Neuronal stem cell (in vitro differentiated cells): ENCODE measurements around the gene GCNA.

ENCODE experiments used
- DNase-seq: peaks from one replicate; pipeline ENCODE4 v3.0.0-alpha.2; 2013; ENCODE audit warnings: low spot score
- H2AFZ ChIP-seq: one replicate; pipeline ENCODE4 v1.6.1; 2013; ENCODE audit warnings: mild to moderate bottlenecking, low read length, inconsistent platforms
- H2AK5ac ChIP-seq: 2 replicates; pipeline ENCODE4 v1.6.1; 2013; ENCODE audit warnings: low read depth, mild to moderate bottlenecking, inconsistent platforms, low read length, moderate library complexity, mixed read lengths
- H2BK120ac ChIP-seq: 2 replicates; pipeline ENCODE4 v1.6.1; 2013; ENCODE audit warnings: low read depth, mild to moderate bottlenecking, inconsistent platforms, low read length, moderate library complexity, mixed read lengths
- H2BK12ac ChIP-seq: one replicate; pipeline ENCODE4 v1.6.1; 2013; ENCODE audit warnings: low read length, inconsistent platforms
- H2BK15ac ChIP-seq: 2 replicates; pipeline ENCODE4 v1.6.1; 2013; ENCODE audit warnings: mild to moderate bottlenecking, low read length, inconsistent platforms, mixed read lengths
- H2BK5ac ChIP-seq: one replicate; pipeline ENCODE4 v1.6.1; 2013; ENCODE audit warnings: inconsistent platforms, mild to moderate bottlenecking, low read length, moderate library complexity
- H3K14ac ChIP-seq: one replicate; pipeline ENCODE4 v1.6.1; 2013; ENCODE audit warnings: low read length, inconsistent platforms
- H3K18ac ChIP-seq: 2 replicates; pipeline ENCODE4 v1.6.1; 2013; ENCODE audit warnings: low read length, inconsistent platforms
- H3K23ac ChIP-seq: 2 replicates; pipeline ENCODE4 v1.6.1; 2013; ENCODE audit warnings: low read depth, mild to moderate bottlenecking, mixed read lengths, low read length, inconsistent platforms; ENCODE audit not compliant: poor library complexity
- H3K27ac ChIP-seq: replicated peaks from 3 replicates; pipeline ENCODE4 v1.5.1; 2013; ENCODE audit warnings: low read length, inconsistent platforms
- H3K27me3 ChIP-seq, 3 experiments: 2 replicates each; pipeline ENCODE4 v1.6.1; 2013; ENCODE audit warnings: low read length in 3 of 3, mild to moderate bottlenecking in 2 of 3, inconsistent platforms in 1 of 3, low read depth in 1 of 3, mixed read lengths in 1 of 3, moderate library complexity in 1 of 3; ENCODE audit not compliant: control insufficient read depth in 3 of 3, insufficient read depth in 3 of 3
- H3K36me3 ChIP-seq, 2 donors: replicated peaks in 1 of 2; 2 replicates each; pipeline ENCODE4 v1.6.1; 2013; ENCODE audit warnings: low read length in 2 of 2; ENCODE audit not compliant: control insufficient read depth in 2 of 2, insufficient read depth in 2 of 2
- H3K4ac ChIP-seq: 2 replicates; pipeline ENCODE4 v1.6.1; 2013; ENCODE audit warnings: inconsistent platforms, mild to moderate bottlenecking, low read length, moderate library complexity
- H3K4me1 ChIP-seq, 2 donors: 1 replicate in 1 of 2; 2 replicates in 1 of 2; pipeline ENCODE4 v1.6.1; 2013; ENCODE audit warnings: low read length in 2 of 2, low read depth in 1 of 2; ENCODE audit not compliant: control insufficient read depth in 2 of 2, insufficient read depth in 1 of 2
- H3K4me2 ChIP-seq: one replicate; pipeline ENCODE4 v1.6.1; 2013; ENCODE audit warnings: mild to moderate bottlenecking, low read length, inconsistent platforms; ENCODE audit not compliant: insufficient read depth, poor library complexity, severe bottlenecking
- H3K4me3 ChIP-seq, 2 donors: 2 replicates each; pipeline ENCODE4 v1.5.1; 2013; ENCODE audit warnings: low read length in 2 of 2, mild to moderate bottlenecking in 2 of 2, inconsistent platforms in 1 of 2, moderate library complexity in 1 of 2
- H3K79me1 ChIP-seq: one replicate; pipeline ENCODE4 v1.6.1; 2013; ENCODE audit warnings: low read depth, mild to moderate bottlenecking, inconsistent platforms, low read length, moderate library complexity
- H3K9ac ChIP-seq: one replicate; pipeline ENCODE4 v1.6.1; 2013; ENCODE audit warnings: mild to moderate bottlenecking, low read depth, low read length, inconsistent platforms; ENCODE audit not compliant: poor library complexity
- H3K9me3 ChIP-seq, 2 donors: replicated peaks in 1 of 2; 2 replicates each; pipeline versions ENCODE3 to v1.6.1; 2013; ENCODE audit warnings: low read length in 2 of 2, mild to moderate bottlenecking in 2 of 2, inconsistent platforms in 1 of 2, low read depth in 1 of 2, mixed read lengths in 1 of 2, moderate library complexity in 1 of 2; ENCODE audit not compliant: control insufficient read depth in 2 of 2, insufficient read depth in 1 of 2
- H4K8ac ChIP-seq: one replicate; pipeline ENCODE4 v1.6.1; 2013; ENCODE audit warnings: low read depth, mild to moderate bottlenecking, inconsistent platforms, low read length, moderate library complexity
- H4K91ac ChIP-seq: one replicate; pipeline ENCODE4 v1.6.1; 2013; ENCODE audit warnings: low read length, low read depth, mild to moderate bottlenecking, inconsistent platforms; ENCODE audit not compliant: poor library complexity
- WGBS, 2 donors: extraction: QIAGEN DNeasy Blood & Tissue Kit; methylation state at CpG; one replicate each; pipeline ENCODE4 v1.1.7; 2013; ENCODE audit warnings: missing lambda C conversion rate in 2 of 2, mixed read lengths in 1 of 2; ENCODE audit not compliant: insufficient read length in 2 of 2, insufficient replicate concordance in 1 of 2; ENCODE audit errors: extremely low coverage in 2 of 2; 5-methylcytosine and 5-hydroxymethylcytosine counted together

The GCNA gene

GRCh38 chrX:71599965-71600364, 21.7 kb downstream of the GCNA start:
- Histone ChIP-seq H3K14ac (no peak overlapping the region), H3K27ac (no peak overlapping the region), H3K4me2 (no peak overlapping the region), H3K9me3 (peaks cover 0 to 8% of the 10 kb centered on the region in 2 donors), H3K9ac (no peak overlapping the region), H3K4me3 (no peak overlapping the region), H2BK15ac (no peak overlapping the region), H3K4me1 (no peaks in the 10 kb centered on the region), H2BK12ac (no peak overlapping the region), H3K4ac (no peak overlapping the region), H3K23ac (no peak overlapping the region), H2AFZ (no peak overlapping the region), H3K36me3 (peaks cover 8 to 21% of the 10 kb centered on the region in 2 donors), H2AK5ac (no peak overlapping the region), H4K8ac (no peak overlapping the region), H3K18ac (no peak overlapping the region), H4K91ac (no peak overlapping the region), H3K79me1 (no peaks in the 10 kb centered on the region), H2BK120ac (no peak overlapping the region), H3K27me3 (no peaks in the 10 kb centered on the region), H2BK5ac (no peak overlapping the region)
- no CpG with 5 or more reads among the region's 2 CpGs for WGBS, 2 donors
- DNase-seq, result no peak

GRCh38 chrX:71603618-71604017, 25.4 kb downstream of the GCNA start:
- Histone ChIP-seq H3K36me3 (peaks cover 15 to 30% of the 10 kb centered on the region in 2 donors), H3K27me3 (no peaks in the 10 kb centered on the region), H3K4me3 (no peak overlapping the region), H3K23ac (no peak overlapping the region), H2BK5ac (no peak overlapping the region), H2AFZ (no peak overlapping the region), H3K4me1 (no peaks in the 10 kb centered on the region), H3K14ac (no peak overlapping the region), H3K4me2 (no peak overlapping the region), H3K4ac (no peak overlapping the region), H2AK5ac (no peak overlapping the region), H4K91ac (no peak overlapping the region), H4K8ac (no peak overlapping the region), H3K79me1 (no peaks in the 10 kb centered on the region), H3K9me3 (peaks cover 0 to 8% of the 10 kb centered on the region in 2 donors), H3K27ac (no peak overlapping the region), H2BK15ac (no peak overlapping the region), H3K18ac (no peak overlapping the region), H2BK12ac (no peak overlapping the region), H3K9ac (no peak overlapping the region), H2BK120ac (no peak overlapping the region)
- DNase-seq, result no peak
- WGBS, 2 donors, result no CpG with 5 or more reads among the region's 33 CpGs

DNA sequence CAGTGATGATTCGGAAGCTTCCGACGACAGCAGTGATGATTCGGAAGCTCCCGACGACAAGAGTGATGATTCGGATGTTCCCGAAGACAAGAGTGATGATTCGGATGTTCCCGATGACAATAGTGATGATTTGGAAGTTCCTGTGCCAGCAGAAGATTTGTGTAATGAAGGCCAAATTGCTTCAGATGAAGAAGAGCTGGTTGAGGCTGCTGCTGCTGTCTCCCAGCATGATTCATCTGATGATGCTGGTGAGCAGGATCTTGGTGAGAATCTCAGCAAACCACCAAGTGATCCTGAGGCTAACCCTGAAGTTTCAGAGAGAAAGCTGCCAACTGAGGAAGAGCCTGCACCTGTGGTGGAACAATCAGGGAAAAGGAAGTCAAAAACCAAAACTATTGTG, 25.9 kb downstream of the GCNA start:
- Histone ChIP-seq H3K4me1 (no peaks in the 10 kb centered on the region), H3K27ac (no peak overlapping the region), H4K91ac (no peak overlapping the region), H2BK5ac (no peak overlapping the region), H3K4ac (no peak overlapping the region), H2BK12ac (no peak overlapping the region), H2AK5ac (no peak overlapping the region), H3K36me3 (peaks cover 16 to 35% of the 10 kb centered on the region in 2 donors), H3K9me3 (peaks cover 0 to 8% of the 10 kb centered on the region in 2 donors), H3K4me2 (no peak overlapping the region), H3K4me3 (no peak overlapping the region), H2BK120ac (no peak overlapping the region), H3K18ac (no peak overlapping the region), H3K14ac (no peak overlapping the region), H2BK15ac (no peak overlapping the region), H3K23ac (no peak overlapping the region), H3K79me1 (no peaks in the 10 kb centered on the region), H4K8ac (no peak overlapping the region), H3K27me3 (no peaks in the 10 kb centered on the region), H2AFZ (no peak overlapping the region), H3K9ac (no peak overlapping the region)
- WGBS, 2 donors, result no CpG with 5 or more reads among the region's 10 CpGs
- DNase-seq, result no peak

DNA sequence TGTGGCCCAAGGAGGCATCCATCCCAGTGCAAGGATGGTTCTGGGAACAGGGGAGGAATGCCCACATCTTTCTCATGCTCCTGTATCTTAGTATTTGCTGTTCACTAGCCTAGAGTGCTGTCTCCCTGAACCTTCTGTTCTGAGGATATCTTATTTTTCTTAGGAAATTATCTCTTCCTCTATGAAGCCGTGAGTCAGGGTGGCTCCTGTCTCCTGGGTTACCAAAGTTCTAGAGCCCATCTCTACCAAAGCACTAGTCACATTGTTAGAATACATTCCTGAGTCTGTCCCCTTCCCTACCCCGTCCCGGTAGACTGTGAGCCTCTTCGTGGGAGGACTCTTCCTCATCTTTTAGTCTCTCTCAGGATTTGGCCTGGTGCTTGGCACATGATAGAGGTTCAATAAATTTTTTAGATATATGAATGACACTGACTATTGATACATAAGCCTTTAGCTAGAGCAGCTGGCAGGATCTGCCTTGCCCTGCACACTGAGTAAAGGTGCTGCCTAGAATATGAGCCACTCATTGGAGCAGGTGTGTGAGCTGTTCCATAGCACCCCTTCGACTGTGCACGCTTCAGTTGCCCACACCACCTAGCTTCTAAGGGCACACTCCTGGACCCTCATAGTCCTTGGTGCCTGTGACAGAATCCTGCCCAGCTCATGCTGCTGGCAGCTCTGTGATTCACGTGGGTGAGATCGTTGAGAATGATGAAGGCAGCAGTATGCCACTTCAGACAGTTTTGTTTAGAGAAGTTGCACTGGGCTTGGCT, 26.7 kb downstream of the GCNA start:
- no peak overlapping the region for H3K18ac ChIP-seq
- peaks cover 0 to 8% of the 10 kb centered on the region in 2 donors for H3K9me3 ChIP-seq
- DNase-seq, result no peak
- H3K4ac ChIP-seq, result no peak overlapping the region
- peaks cover 18 to 43% of the 10 kb centered on the region in 2 donors for H3K36me3 ChIP-seq
- H3K23ac ChIP-seq, result no peak overlapping the region
- no peak overlapping the region for H3K27ac ChIP-seq
- H3K4me1 ChIP-seq, result no peaks in the 10 kb centered on the region
- H3K4me2 ChIP-seq, result no peak overlapping the region
- H2AFZ ChIP-seq, result no peak overlapping the region
- WGBS, 2 donors, result no CpG with 5 or more reads among the region's 8 CpGs
- H3K9ac ChIP-seq, result no peak overlapping the region
- no peaks in the 10 kb centered on the region for H3K27me3 ChIP-seq
- no peaks in the 10 kb centered on the region for H3K79me1 ChIP-seq
- H2BK15ac ChIP-seq, result no peak overlapping the region
- H4K91ac ChIP-seq, result no peak overlapping the region
- no peak overlapping the region for H2BK5ac ChIP-seq
- H2BK12ac ChIP-seq, result no peak overlapping the region
- no peak overlapping the region for H3K14ac ChIP-seq
- no peak overlapping the region for H3K4me3 ChIP-seq
- no peak overlapping the region for H2BK120ac ChIP-seq
- no peak overlapping the region for H2AK5ac ChIP-seq
- H4K8ac ChIP-seq, result no peak overlapping the region
